CD14-positive monocyte (primary cell): Measurements from ENCODE around the gene H6PD. TPM values are rescaled to one million over a fixed set of nuclear protein-coding genes. Genes with fewer than 3 reads are reported as not detected.

Experiments used
- DNase-seq, 3 donors: peaks; one replicate each; pipeline ENCODE4 v3.0.0-alpha.2; 2011 to 2022
- H2AFZ ChIP-seq: 2 replicates; pipeline ENCODE4 v1.6.0; 2012; ENCODE audit warnings: mild to moderate bottlenecking, low read depth, low read length, inconsistent platforms; ENCODE audit not compliant: insufficient read depth, poor library complexity, severe bottlenecking
- H3K27ac ChIP-seq, 2 donors: 1 replicate in 1 of 2; 2 replicates in 1 of 2; pipeline ENCODE4 v1.5.1; 2012 to 2013; ENCODE audit warnings: low read length in 2 of 2, control low read depth in 1 of 2, inconsistent platforms in 1 of 2, low read depth in 1 of 2, mild to moderate bottlenecking in 1 of 2
- H3K27me3 ChIP-seq, 2 donors: one replicate each; pipeline versions ENCODE4 v1.6.0 to v1.6.1; 2011 to 2013; ENCODE audit warnings: low read length in 2 of 2; ENCODE audit not compliant: control insufficient read depth in 2 of 2, insufficient read depth in 2 of 2
- H3K36me3 ChIP-seq, 2 donors: replicated peaks in 1 of 2; 1 replicate in 1 of 2; 2 replicates in 1 of 2; pipeline versions ENCODE4 v1.5.1 to v1.6.1; 2012 to 2013; ENCODE audit warnings: low read length in 2 of 2, control low read depth in 1 of 2, inconsistent platforms in 1 of 2, mild to moderate bottlenecking in 1 of 2; ENCODE audit not compliant: insufficient read depth in 2 of 2, control insufficient read depth in 1 of 2
- H3K4me1 ChIP-seq, 2 donors: 1 replicate in 1 of 2; 2 replicates in 1 of 2; pipeline versions ENCODE4 v1.5.1 to v1.6.1; 2012 to 2013; ENCODE audit warnings: low read length in 2 of 2, control low read depth in 1 of 2, inconsistent platforms in 1 of 2, mild to moderate bottlenecking in 1 of 2, moderate library complexity in 1 of 2; ENCODE audit not compliant: insufficient read depth in 2 of 2, control insufficient read depth in 1 of 2
- H3K4me2 ChIP-seq: replicated peaks from 2 replicates; pipeline ENCODE3; 2012; ENCODE audit warnings: low read length, moderate library complexity, mild to moderate bottlenecking; ENCODE audit not compliant: poor library complexity, severe bottlenecking; ENCODE audit errors: extremely low read depth
- H3K4me3 ChIP-seq, 3 experiments: fragments of 200-600 bp in 1 of 3; sonication (generic) in 1 of 3; replicated peaks in 1 of 3; 1 replicate in 2 of 3; 2 replicates in 1 of 3; pipeline ENCODE4 v1.5.1; 2011 to 2013; ENCODE audit warnings: low read length in 3 of 3, mild to moderate bottlenecking in 3 of 3, control low read depth in 2 of 3, low read depth in 2 of 3, inconsistent platforms in 1 of 3, moderate library complexity in 1 of 3
- H3K79me2 ChIP-seq: 2 replicates; pipeline ENCODE4 v1.6.0; 2012; ENCODE audit warnings: mild to moderate bottlenecking, control low read depth, inconsistent platforms, low read length, moderate library complexity; ENCODE audit not compliant: insufficient read depth
- H3K9ac ChIP-seq: 2 replicates; pipeline ENCODE4 v1.6.0; 2017; ENCODE audit warnings: low read length, mild to moderate bottlenecking; ENCODE audit not compliant: insufficient read depth, poor library complexity, severe bottlenecking
- H3K9me3 ChIP-seq, 2 donors: replicated peaks in 1 of 2; 1 replicate in 1 of 2; 2 replicates in 1 of 2; pipeline versions ENCODE4 v1.5.1 to v1.6.1; 2012 to 2013; ENCODE audit warnings: low read length in 2 of 2, control low read depth in 1 of 2; ENCODE audit not compliant: control insufficient read depth in 1 of 2, insufficient read depth in 1 of 2
- H4K20me1 ChIP-seq: 2 replicates; pipeline ENCODE4 v1.6.0; 2012; ENCODE audit warnings: mild to moderate bottlenecking, low read length, control low read depth, moderate library complexity; ENCODE audit not compliant: insufficient read depth
- H3K27ac Mint-ChIP-seq, 7 donors: one replicate each; pipeline ENCODE4 v1.8.0; 2020; ENCODE audit warnings: mild to moderate bottlenecking in 7 of 7, mixed read lengths in 7 of 7, moderate library complexity in 6 of 7, inconsistent platforms in 2 of 7
- H3K27me3 Mint-ChIP-seq, 3 donors: one replicate each; pipeline ENCODE4 v1.8.0; 2021 to 2022; ENCODE audit warnings: low read depth in 3 of 3, mild to moderate bottlenecking in 3 of 3, mixed read lengths in 3 of 3, moderate library complexity in 3 of 3, inconsistent platforms in 1 of 3
- H3K36me3 Mint-ChIP-seq, 2 donors: one replicate each; pipeline ENCODE4 v1.8.0; 2020; ENCODE audit warnings: mixed read lengths in 2 of 2, inconsistent platforms in 1 of 2, mild to moderate bottlenecking in 1 of 2
- H3K4me1 Mint-ChIP-seq: one replicate; pipeline ENCODE4 v1.8.0; 2020; ENCODE audit warnings: mild to moderate bottlenecking, mixed read lengths
- H3K4me3 Mint-ChIP-seq, 2 donors: one replicate each; pipeline ENCODE4 v1.8.0; 2020; ENCODE audit warnings: mild to moderate bottlenecking in 2 of 2, mixed read lengths in 2 of 2, moderate library complexity in 1 of 2
- H3K9me3 Mint-ChIP-seq, 7 donors: one replicate each; pipeline ENCODE4 v1.8.0; 2020 to 2022; ENCODE audit warnings: mixed read lengths in 7 of 7, mild to moderate bottlenecking in 6 of 7, moderate library complexity in 6 of 7, inconsistent platforms in 2 of 7
- WGBS: methylation state at CpG from one replicate; pipeline ENCODE4 v1.1.5; 2013; ENCODE audit warnings: missing lambda C conversion rate; ENCODE audit not compliant: insufficient coverage; 5-methylcytosine and 5-hydroxymethylcytosine counted together
- intact Hi-C, 2 donors: fragments of 100-400 bp; cut with micrococcal nuclease; formaldehyde crosslinking; loops; one replicate each; pipeline versions ENCODE4 v1.15.0 to v1.15.1; 2023
- polyA plus RNA-seq, 3 donors: library from polyadenylated mRNA; depleted of rRNA in 1 of 3; unstranded in 2 of 3; stranded (reverse) in 1 of 3; fragments of 300-500 nt in 2 of 3; fragments of >200 nt in 1 of 3; fragmentation: Illumina TruSeq in 2 of 3; gene quantifications; 1 replicate in 2 of 3; 2 replicates in 1 of 3; pipeline ENCODE4 v1.2.3, GENCODE V29; 2012 to 2021
- TF ChIP-seq, protein P1 (sequence below): fragments of 200-600 bp; IDR thresholded peaks from one replicate; pipeline ENCODE4 v1.8.0; 2022; ENCODE audit warnings: antibody characterized with exemption, mild to moderate bottlenecking

The H6PD gene
- polyA plus RNA-seq, 3 donors: 8.6 to 15.9 (median 11.4) TPM

DNA sequence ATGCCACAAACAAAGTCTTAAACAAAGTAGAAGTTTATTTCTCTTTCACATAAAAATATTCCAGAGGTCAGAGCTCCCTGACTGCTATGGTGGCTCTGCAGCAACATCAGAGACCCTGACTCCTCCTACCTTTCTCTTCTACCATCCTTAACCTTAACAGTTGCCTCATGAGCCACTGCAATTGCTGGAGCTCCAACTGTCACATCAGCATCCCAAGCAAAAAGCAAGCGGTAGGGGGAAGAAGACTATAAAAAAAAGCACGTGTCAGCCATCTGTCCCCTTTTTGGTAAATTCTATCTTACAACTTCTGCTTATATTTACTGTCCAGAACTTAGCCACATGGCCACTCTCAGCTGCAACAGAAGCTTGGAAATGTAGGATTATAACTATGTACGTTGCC lies 21.8 kb upstream of the H6PD start:
- no peak overlapping the region for H3K4me3 ChIP-seq
- Mint-ChIP-seq H3K36me3 (no peaks in the 10 kb centered on the region), H3K27me3 (peaks cover 6 to 12% (median 11%) of the 10 kb centered on the region in 3 donors), H3K4me3 (no peak overlapping the region), H3K27ac (no peak overlapping the region), H3K4me1 (peaks cover 4% of the 10 kb centered on the region), H3K9me3 (peaks cover 0 to 4% (median 0%) of the 10 kb centered on the region in 7 donors)
- no peak overlapping the region for H3K27ac ChIP-seq
- no CpG with 5 or more reads among the region's 3 CpGs for WGBS
- TF ChIP-seq, protein P1, sequence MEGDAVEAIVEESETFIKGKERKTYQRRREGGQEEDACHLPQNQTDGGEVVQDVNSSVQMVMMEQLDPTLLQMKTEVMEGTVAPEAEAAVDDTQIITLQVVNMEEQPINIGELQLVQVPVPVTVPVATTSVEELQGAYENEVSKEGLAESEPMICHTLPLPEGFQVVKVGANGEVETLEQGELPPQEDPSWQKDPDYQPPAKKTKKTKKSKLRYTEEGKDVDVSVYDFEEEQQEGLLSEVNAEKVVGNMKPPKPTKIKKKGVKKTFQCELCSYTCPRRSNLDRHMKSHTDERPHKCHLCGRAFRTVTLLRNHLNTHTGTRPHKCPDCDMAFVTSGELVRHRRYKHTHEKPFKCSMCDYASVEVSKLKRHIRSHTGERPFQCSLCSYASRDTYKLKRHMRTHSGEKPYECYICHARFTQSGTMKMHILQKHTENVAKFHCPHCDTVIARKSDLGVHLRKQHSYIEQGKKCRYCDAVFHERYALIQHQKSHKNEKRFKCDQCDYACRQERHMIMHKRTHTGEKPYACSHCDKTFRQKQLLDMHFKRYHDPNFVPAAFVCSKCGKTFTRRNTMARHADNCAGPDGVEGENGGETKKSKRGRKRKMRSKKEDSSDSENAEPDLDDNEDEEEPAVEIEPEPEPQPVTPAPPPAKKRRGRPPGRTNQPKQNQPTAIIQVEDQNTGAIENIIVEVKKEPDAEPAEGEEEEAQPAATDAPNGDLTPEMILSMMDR: no peak
- no peaks in the 10 kb centered on the region for H4K20me1 ChIP-seq
- no peaks in the 10 kb centered on the region for H3K36me3 ChIP-seq
- H3K27me3 ChIP-seq: peaks cover 0 to 2% of the 10 kb centered on the region in 2 donors
- intact Hi-C loops: no loop called here
- H3K9ac ChIP-seq: no peak overlapping the region
- no peak overlapping the region for H2AFZ ChIP-seq
- H3K4me1 ChIP-seq: no peaks in the 10 kb centered on the region
- no peaks in the 10 kb centered on the region for H3K9me3 ChIP-seq
- no peak overlapping the region for H3K4me2 ChIP-seq
- DNase-seq: no peak
- no peaks in the 10 kb centered on the region for H3K79me2 ChIP-seq

GRCh38 chr1:9213956-9214355 lies 20.6 kb upstream of the H6PD start:
- no peak overlapping the region for H3K4me3 Mint-ChIP-seq
- Histone ChIP-seq H3K4me2 (no peak overlapping the region), H3K79me2 (no peaks in the 10 kb centered on the region)

More at GRCh38 chr1:9213956-9214355, 20.6 kb upstream of the H6PD start:
- H3K9ac ChIP-seq: no peak overlapping the region
- no peaks in the 10 kb centered on the region for H3K36me3 ChIP-seq
- H4K20me1 ChIP-seq: no peaks in the 10 kb centered on the region
- H3K27me3 ChIP-seq: no peaks in the 10 kb centered on the region
- H3K9me3 ChIP-seq: no peaks in the 10 kb centered on the region
- 96% methylated on average over 7 of the region's 10 CpGs for WGBS
- Mint-ChIP-seq H3K9me3 (peaks cover 0 to 4% (median 2%) of the 10 kb centered on the region in 7 donors), H3K27ac (no peak overlapping the region), H3K4me1 (peaks cover 4% of the 10 kb centered on the region), H3K36me3 (no peaks in the 10 kb centered on the region), H3K27me3 (peaks cover 4 to 10% (median 7%) of the 10 kb centered on the region in 3 donors)
- intact Hi-C loops: no loop called here
- TF ChIP-seq, protein P1: no peak
- H3K27ac ChIP-seq: no peak overlapping the region
- no peak for DNase-seq
- H3K4me3 ChIP-seq: no peak overlapping the region
- H3K4me1 ChIP-seq: no peaks in the 10 kb centered on the region
- no peak overlapping the region for H2AFZ ChIP-seq
